ENCODE measurements around the gene TRABD2B.

GRCh38 chr1:47785561-47786271 is 211.5 kb downstream of the TRABD2B start:
- TF ChIP-seq CTCF (conservative IDR thresholded peaks at IDR 0.05) (no peak), ZFX (IDR thresholded peaks at IDR 0.05) (no peak)

All from C4-2B (cell line).